ENCODE measurements around the gene GSX2. TPM values are rescaled to one million over a fixed set of nuclear protein-coding genes. Genes with fewer than 3 reads are reported as not detected.

GSX2 gene
- total RNA-seq, 1 donor from 2014 or later = 1.7 TPM

Small RNAs within 50 kb of the gene (small RNA-seq; reads per million reads assigned to genes)
- gene AC110792.1 (ENCODE audit: low replicate concordance) = not detected

Other genes with a start within 250 kb of the GSX2 start
- 22.9 TPM for gene CHIC2, start 35.6 kb upstream of the GSX2 start, total RNA-seq
- 67.9 TPM for gene PDGFRA, start 129.1 kb downstream of the GSX2 start, total RNA-seq